ENCODE data around the gene SFXN4. TPM values are rescaled to one million over a fixed set of nuclear protein-coding genes. Genes with fewer than 3 reads are reported as not detected.

Gene SFXN4
- total and polyA plus RNA-seq, 2 donors from 2014 or later: 21.9 to 59.7 TPM

DNA sequence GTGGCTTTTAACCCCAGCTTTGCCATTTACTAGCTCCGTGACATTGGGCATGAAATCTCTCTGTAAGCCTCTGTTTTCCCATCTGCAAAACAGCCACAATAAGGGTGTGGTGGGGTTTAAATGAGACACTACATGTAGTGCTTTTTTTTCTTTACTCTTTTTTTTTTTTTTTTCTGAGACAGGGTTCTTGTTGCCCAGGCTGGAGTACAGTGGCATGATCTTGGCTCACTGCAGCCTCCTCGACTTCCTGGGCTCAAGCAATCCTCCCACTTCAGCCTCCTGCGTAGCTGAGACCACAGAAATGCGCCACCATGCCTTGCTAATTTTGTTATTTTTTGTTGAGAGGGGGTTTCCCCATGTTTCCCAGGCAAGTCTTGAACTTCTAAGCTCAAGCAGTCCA lies 69.9 kb downstream of the SFXN4 start:
- no peak overlapping the region for H3K4me3 ChIP-seq (ENCODE audit: low read length in 3 of 3)
- DNase-seq (no peak), FAIRE-seq (no peak)
- TF ChIP-seq, protein P1, sequence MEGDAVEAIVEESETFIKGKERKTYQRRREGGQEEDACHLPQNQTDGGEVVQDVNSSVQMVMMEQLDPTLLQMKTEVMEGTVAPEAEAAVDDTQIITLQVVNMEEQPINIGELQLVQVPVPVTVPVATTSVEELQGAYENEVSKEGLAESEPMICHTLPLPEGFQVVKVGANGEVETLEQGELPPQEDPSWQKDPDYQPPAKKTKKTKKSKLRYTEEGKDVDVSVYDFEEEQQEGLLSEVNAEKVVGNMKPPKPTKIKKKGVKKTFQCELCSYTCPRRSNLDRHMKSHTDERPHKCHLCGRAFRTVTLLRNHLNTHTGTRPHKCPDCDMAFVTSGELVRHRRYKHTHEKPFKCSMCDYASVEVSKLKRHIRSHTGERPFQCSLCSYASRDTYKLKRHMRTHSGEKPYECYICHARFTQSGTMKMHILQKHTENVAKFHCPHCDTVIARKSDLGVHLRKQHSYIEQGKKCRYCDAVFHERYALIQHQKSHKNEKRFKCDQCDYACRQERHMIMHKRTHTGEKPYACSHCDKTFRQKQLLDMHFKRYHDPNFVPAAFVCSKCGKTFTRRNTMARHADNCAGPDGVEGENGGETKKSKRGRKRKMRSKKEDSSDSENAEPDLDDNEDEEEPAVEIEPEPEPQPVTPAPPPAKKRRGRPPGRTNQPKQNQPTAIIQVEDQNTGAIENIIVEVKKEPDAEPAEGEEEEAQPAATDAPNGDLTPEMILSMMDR (IDR thresholded peaks at IDR 0.05; ENCODE audit: borderline replicate concordance, extremely low read depth, insufficient read depth): no peak
- H3K4me1 ChIP-seq (ENCODE audit: control insufficient read depth in 2 of 3, insufficient read depth in 2 of 3, low read depth in 1 of 3, low read length in 3 of 3): peaks cover 0 to 2% (median 0%) of the 10 kb centered on the region in 3 donors
- H3K36me3 ChIP-seq (ENCODE audit: control insufficient read depth in 2 of 3, insufficient read depth in 3 of 3, low read length in 3 of 3): no peaks in the 10 kb centered on the region
- intact Hi-C loops (cut with DNase I): no loop called here
- H3K9me3 ChIP-seq (ENCODE audit: control insufficient read depth in 2 of 3, insufficient read depth in 1 of 3, low read length in 3 of 3): no peaks in the 10 kb centered on the region
- no peak overlapping the region for H3K27ac ChIP-seq (ENCODE audit: low read depth in 2 of 2, low read length in 2 of 2)
- H3K9ac ChIP-seq (ENCODE audit: low read length in 3 of 3): no peak overlapping the region
- H3K27me3 ChIP-seq (ENCODE audit: control insufficient read depth, insufficient read depth, low read length): no peaks in the 10 kb centered on the region

DNA sequence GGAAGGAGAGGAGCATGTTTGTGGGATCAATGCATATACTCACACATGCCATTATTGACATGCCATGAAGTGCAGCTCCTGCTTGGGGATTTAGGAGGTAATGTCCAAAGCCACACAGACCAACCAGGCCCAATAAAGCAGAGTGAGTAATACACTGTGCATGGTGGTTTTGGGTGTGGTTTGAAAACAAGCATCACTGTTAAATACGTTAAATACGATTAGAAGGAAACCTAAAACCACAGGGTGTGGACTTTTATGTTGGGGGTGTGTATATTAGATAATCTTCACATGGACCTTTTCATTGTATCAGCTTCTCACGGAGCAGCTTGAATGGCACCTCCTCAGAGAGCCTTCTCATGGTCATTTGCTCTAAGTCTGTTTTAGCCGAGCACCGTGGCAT lies 74.5 kb downstream of the SFXN4 start:
- H3K27me3 ChIP-seq (ENCODE audit: control insufficient read depth, insufficient read depth, low read length): no peaks in the 10 kb centered on the region
- TF ChIP-seq, protein P1 (IDR thresholded peaks at IDR 0.05; ENCODE audit: borderline replicate concordance, extremely low read depth, insufficient read depth): no peak
- H3K27ac ChIP-seq (ENCODE audit: low read depth in 2 of 2, low read length in 2 of 2): no peak overlapping the region
- no peak overlapping the region for H3K4me3 ChIP-seq (ENCODE audit: low read length in 3 of 3)
- no peaks in the 10 kb centered on the region for H3K9me3 ChIP-seq (ENCODE audit: control insufficient read depth in 2 of 3, insufficient read depth in 1 of 3, low read length in 3 of 3)
- FAIRE-seq (no peak), DNase-seq (no peak)
- no peaks in the 10 kb centered on the region for H3K4me1 ChIP-seq (ENCODE audit: control insufficient read depth in 2 of 3, insufficient read depth in 2 of 3, low read depth in 1 of 3, low read length in 3 of 3)
- intact Hi-C loops (cut with DNase I): no loop called here
- H3K36me3 ChIP-seq (ENCODE audit: control insufficient read depth in 2 of 3, insufficient read depth in 3 of 3, low read length in 3 of 3): no peaks in the 10 kb centered on the region
- no peak overlapping the region for H3K9ac ChIP-seq (ENCODE audit: low read length in 3 of 3)

Other genes with a start within 250 kb of the SFXN4 start
- gene NANOS1, start 136.0 kb downstream of the SFXN4 start, total RNA-seq: 1.1 TPM
- 4.5 TPM for gene NANOS1, start 136.0 kb downstream of the SFXN4 start, polyA plus RNA-seq (ENCODE audit: insufficient read depth, low read depth, low replicate concordance)
- gene EIF3A, start 84.9 kb downstream of the SFXN4 start, total RNA-seq: 95.6 TPM
- 24.9 TPM for gene EIF3A, start 84.9 kb downstream of the SFXN4 start, polyA plus RNA-seq (ENCODE audit: insufficient read depth, low read depth, low replicate concordance)
- 31.6 TPM for gene DENND10, start 61.6 kb downstream of the SFXN4 start, total RNA-seq
- 31.7 TPM for gene DENND10, start 61.6 kb downstream of the SFXN4 start, polyA plus RNA-seq (ENCODE audit: insufficient read depth, low read depth, low replicate concordance)
- 118 TPM for gene PRDX3, start 13.1 kb upstream of the SFXN4 start, total RNA-seq
- 294 TPM for gene PRDX3, start 13.1 kb upstream of the SFXN4 start, polyA plus RNA-seq (ENCODE audit: insufficient read depth, low read depth, low replicate concordance)
- gene GRK5, start 41.9 kb upstream of the SFXN4 start, total RNA-seq: 18.7 TPM
- 7.3 TPM for gene GRK5, start 41.9 kb upstream of the SFXN4 start, polyA plus RNA-seq (ENCODE audit: insufficient read depth, low read depth, low replicate concordance)